GM04503 (cell line): Measurements from ENCODE around the gene ARHGEF4.

Experiments
- DNase-seq: peaks from one replicate; pipeline ENCODE4 v3.0.0-alpha.2; 2012; ENCODE audit warnings: low read depth

Gene ARHGEF4

DNA sequence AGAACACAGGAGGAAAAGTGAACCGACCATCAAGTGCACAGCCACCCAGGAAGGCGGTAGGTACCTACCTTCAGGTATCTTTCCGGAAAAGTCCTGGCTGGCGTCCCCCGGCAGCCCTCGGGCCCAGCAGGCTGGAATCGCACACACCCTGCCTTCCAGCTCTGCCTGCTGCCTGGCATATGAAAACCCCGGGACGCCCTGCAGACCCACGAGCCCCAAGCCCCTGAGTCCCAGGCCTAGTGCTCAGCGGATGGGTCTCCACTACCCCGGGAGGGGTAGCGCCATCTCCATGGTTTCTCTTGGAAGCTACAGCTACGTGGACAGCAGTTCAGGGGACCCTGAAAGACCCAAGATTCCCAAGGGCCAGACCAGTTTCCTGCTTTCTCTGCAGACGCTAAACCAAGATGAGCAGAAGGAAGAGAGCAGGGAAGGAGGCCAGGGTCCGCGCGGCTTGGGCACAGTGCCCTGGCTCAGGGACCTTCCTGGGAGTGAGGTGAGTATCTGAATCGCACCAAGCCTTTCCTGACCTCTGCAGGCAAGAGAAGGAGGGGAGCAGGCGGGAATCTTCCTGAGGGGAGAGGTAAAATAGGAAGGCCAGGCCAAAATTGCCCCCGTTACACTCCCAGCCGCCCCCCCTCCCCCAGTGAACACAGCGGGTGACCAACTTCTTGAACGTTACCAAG, 80.4 kb downstream of the ARHGEF4 start:
- no peak for DNase-seq

DNA sequence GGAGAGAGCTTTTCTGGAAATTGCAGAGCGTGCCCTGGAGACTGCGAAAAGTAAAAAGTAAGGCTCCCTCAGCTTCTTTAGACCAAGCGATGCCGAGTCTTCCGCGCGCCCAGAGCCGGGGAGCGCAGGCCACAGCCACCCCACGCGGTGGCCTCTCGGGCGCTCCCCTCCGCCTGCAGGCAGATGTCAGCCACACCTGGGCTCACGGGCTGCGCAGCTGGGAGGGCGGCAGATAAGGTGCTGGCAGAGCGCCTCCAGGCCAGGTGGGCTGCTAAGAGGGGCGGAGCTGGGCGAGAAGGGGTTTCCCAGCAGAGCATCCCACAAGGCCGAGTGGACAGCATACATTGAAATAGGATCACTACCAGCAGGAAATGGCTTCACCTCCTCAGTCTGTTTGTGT, 81.7 kb downstream of the ARHGEF4 start:
- DNase-seq, result no peak

DNA sequence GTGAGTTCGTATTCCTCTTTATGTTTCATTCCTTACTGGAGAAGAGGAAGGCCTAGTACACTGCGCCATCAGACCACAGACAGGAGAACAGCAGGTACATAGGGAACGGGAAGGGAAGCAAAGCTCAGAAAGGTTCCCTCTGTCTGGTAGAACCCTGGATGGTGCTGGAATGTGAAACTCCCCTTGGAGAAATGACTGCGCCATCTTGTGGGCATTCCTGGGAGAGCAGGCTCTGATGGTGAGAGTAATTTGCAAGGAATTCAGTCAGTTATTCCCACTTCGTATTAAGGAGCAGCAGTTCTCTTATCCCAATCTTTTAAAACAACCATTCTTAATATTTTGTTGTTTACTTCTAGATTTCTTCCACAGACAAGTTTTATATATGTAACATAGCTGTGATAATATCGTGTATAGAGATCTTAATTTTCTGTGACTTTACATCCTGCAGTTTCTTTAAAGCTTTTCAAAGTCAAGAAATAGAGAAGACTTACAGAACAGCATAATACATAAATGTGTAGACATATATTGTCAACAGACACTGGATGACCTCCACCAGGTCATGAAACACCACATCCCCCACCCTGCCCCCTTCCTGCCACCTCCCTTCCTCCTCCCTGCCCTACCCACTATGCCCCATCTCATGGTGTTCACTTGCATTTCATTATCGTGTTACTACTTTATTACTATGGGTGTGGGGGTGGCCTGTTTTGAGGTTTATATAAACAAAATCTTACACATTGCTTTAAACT, 83.9 kb downstream of the ARHGEF4 start:
- DNase-seq, result peak; percentile 10

DNA sequence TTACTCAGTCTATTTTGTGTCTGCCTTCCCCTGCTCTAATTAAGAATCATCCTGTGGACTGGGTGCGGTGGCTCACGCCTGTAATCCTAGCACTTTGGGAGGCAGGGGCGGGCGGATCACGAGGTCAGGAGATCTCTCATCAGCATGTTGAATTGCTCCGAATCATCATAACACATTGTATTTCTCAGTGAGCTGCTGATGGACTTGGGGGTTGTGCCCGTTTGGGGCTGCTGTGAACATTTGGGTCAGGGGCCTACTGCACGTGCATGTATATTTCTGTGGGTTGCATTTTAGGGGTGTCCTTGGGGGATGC, 84.4 kb downstream of the ARHGEF4 start:
- DNase-seq, result no peak

DNA sequence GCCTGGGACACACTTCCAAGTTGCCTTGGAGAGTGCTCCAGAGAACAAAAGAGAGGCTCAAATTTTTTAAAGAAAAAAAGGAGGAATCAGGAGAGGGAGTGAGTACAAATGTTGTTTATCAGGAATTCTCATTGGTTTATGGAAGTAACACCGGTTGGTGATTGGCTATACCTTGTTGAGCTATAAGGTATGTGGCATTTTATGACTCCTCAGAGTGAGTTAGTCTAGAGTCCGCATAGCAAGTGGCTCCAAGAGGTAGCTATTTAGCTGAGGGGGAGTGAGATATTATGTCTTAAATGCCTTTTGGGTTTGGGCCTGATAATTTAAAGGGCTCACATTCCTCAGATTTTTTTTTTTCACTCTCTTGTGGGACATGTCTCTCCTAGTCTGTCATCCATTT, 85.7 kb downstream of the ARHGEF4 start:
- DNase-seq, result no peak

DNA sequence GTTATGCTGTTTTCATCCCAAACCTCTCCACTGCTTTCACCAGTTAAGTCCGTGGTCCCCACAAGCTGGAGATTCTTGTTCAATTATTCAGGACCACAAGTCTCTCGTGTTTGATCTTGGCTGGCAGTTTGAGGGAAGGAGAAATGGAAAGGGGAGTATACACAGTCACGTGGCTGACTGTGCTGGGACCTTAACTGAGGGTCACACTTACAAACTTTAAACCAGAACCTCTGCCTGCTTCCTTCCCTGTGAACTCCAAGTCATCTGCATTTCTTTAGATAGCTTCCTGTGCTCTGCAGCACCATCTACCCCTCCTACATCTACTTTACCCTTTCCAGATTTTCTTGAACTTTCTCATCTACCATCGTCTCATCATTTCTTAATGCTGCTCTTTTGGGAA, 91.7 kb downstream of the ARHGEF4 start:
- DNase-seq, result no peak

DNA sequence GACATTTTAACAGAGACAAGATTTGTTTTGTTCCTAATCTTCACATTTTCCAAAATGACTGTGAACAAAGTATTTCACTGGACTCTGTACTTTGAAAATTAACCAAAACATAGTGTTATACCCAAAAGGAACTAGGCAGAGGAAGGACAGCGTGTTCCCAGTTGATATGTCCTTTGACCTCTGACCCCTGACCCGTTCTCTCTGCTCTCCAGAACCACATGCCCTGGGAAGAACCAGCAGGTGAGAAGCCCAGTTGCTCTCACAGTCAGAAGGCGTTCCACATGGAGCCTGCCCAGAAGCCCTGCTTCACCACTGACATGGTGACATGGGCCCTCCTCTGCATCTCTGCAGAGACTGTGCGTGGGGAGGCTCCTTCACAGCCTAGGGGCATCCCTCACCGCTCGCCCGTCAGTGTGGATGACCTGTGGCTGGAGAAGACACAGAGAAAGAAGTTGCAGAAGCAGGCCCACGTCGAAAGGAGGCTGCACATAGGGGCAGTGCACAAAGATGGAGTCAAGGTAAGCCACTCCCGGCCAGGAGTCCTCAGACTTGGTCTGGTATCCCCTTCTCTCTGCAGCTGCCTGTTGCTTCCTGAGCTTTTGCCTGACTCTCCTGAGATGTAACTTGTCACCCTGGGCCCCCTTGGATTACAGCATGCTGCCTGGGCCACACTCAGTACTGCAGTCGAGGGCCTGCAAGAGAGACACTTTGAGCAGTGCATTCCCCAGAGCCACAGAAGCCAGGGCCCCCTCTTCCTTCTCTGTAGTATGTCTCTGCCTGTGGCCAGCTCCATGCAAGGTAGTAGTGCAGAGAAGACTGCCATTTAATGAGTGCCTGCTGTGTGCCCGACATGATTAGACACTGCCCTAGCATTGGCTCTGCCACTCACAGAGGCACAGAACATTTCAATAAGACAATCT, 94.3 kb downstream of the ARHGEF4 start:
- no peak for DNase-seq

DNA sequence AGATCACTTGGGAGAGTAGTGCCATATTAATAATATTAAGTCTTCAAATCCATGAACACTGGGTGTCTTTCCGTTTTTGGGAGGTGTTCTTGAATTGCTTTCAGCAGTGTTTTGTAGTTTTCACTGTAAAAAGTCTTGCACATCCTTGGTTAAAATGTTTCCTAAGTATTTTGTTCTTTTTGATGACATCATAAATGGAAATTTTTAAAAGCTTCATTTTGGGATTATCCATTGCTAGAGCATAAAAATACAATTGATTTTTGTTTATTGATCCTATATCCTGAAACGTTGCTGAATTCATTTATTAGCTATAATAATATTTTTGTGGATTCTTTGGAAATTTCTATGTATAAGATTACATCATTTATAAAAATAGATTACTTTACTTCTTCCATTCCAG, 96.8 kb downstream of the ARHGEF4 start:
- no peak for DNase-seq

DNA sequence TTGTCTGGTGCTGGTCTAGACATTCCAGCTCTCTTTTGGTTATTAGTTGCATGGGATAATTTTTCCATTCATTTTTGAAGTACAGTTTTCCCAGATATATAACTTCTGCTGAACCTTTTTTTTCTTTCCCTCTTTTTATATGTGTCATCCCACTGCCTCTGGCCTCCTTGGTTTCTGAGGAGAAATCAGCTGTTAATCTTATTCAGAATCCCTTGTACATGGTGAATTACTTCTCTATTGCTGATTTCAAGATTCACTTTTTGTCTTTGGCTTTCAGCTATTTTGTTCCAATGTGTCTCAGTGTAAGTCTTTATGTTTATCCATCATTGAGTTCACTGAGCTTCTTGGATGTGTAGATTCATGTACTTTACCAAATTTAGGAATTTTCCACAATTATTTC, 99.7 kb downstream of the ARHGEF4 start:
- no peak for DNase-seq

DNA sequence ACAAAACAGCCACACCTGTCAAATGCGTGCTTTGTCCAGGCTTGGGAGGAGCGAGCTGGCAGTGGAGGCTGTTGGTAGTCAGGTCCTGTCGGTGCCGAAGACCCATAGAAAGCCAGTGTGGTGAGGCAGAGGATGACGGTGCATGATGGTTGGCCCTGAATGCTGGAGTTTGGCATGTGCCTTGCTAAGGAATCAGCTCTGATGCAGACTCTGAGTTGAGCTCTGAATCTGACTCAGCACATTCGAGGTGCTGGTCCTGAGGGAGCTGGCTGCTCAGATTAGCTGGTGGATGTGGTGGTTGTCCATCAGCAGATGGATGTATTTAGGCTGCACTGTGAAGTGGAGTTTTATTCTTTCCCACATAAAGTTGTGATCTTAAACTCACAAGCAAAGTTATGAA, 111.3 kb downstream of the ARHGEF4 start:
- DNase-seq, result no peak

DNA sequence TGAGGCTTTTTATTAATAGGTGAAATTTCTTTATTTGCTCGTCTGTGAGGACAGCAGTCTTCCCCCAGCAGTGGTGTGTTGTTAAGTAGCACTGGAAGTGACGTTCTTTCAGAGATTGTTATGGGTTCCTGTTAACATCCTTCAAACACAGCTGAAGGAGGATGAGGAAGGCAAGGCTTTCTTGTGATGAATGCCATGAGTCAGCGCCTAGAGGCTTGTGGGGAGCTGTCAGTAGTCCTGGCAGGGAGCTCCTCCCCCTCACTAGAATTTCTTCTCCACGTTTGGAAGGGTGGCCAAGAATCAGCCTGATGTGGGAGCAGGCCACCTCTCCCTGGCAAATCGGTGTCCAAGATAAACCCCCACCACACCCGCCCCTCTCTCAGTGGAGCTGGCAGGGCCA, 113.2 kb downstream of the ARHGEF4 start:
- DNase-seq, result no peak

DNA sequence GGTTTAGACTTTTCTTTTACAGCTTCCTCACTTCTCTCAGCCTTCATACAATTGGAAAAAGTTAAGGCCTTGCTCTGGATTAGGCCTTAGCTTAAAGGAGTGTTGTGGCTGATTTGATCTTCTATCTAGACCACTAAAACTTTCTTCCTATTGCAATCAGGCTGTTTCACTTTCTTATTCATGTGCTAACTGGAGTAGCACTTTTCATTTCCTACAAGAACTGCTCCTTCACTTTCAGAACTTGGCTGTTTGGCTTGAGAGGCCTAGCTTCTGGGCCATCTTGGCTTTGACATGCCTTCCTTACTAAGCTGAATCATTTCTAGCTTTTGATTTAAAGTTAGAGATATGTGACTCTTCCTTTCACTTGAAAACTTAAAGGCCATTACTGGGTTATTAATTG, 114.3 kb downstream of the ARHGEF4 start:
- no peak for DNase-seq

DNA sequence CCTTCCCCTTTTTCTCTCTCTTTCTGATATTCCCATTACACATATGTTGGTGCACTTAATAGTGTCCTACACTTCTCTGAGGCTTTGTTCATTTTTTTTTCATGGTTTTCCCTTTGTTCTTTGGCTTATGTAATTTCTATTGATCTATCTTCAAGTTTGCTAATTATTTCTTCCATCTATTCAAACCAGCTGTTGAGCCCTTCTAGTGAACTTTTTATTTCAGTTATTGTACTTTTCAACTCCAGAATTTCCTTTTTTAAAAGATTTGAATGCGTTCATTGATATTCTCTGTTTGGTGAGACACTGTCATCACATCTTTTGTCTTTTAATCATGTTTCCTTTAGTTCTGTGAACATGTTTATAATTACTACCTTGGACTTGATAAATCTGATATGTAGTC, 118.2 kb downstream of the ARHGEF4 start:
- no peak for DNase-seq

DNA sequence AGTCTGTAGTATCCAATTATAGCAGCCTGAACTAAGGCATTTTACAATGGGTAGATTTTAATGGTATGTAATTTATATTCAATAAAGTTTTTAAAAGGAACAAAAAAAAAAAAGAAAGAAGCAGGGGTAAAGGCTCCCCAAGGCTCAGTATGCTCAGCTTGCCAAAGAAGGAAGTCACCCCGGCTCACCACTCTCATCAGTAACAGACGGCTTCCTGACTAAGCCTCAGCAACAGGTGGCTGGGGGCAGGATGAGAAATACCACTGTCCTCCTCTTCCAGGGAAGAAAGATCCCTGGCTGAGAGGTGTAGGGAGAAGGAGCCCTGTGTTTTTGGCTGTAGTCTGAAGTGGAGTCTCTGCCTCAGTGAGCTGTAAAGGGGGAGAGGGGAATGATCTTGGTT, 121.2 kb downstream of the ARHGEF4 start:
- DNase-seq, result no peak

DNA sequence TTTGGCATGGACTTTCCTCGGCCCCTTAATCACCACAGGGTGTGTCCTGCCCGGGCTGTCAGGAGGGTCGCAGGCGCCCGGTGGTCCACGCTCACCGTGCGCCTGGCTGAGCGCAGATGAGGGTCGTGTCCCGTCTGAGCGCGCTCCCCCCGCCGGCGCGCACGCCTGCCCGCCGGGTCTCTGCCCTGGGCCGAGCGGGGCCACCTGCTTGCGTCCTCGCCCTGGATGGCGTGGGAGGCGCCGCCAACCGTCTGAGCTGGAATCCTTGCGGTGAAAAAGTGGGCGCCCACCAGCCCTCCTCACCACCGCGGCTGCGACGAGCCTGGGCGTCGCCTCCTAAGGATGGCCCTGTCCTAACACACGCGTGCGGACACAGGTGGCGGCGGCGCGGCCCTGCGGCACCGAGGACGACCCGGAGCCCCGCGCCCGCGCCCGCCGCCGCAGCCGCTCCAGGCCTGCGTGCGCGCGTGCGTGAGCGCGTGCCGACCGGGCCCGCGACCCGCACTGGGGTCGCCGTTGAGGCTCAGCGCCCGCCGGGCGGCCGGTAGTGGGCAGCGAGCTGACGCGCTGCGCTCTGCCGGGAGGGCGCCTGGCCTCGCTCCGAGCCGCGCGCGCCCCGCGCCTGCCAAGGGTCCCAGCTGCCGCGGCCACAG, 126.6 kb downstream of the ARHGEF4 start:
- DNase-seq, result no peak

DNA sequence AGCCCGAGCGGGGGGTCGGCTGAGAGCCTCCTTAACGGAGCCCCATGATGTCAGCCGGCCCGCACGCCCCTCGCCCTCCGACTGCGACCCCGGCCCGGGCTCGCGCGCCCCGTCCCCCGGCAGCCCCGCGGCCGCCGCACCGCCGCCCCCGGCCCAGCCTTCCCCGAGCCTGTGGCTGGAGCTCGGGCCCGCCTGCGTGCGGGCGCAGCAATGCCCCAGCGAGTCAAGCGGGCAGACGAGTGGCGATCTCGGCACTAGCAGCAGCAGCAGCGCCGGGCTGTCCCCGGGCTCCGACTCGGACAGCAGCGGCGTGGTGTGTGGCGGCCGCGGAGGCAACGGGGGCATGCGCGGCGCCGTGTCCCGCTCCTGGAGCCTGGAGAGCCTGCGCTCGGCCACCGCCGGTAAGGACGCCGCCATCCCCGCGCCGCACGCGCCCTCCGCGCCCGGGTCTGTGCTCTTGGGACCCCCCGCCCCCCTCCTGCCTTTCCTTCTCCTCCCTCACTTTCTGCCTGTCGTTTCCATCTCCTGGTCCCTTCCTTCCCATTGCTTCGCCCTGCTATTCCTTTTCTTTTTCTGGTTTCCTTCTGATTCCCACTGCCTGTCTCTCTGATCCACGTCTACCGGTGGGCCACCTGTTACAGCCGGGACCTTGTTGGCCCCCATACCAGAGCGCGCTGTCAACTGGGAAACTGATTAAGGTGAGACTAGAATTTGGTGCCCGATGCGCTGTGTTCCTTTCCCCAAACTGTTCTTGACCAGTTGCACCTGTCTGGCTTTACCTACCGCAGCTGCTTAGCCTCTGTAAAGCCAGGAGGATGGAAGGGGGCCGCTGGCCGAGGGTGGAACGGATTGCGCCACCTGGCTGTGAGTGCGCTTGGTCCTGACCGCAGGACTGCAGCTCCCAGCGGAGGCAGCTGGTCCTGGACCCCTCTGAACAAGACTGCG, 127.4 kb downstream of the ARHGEF4 start:
- DNase-seq, result no peak

DNA sequence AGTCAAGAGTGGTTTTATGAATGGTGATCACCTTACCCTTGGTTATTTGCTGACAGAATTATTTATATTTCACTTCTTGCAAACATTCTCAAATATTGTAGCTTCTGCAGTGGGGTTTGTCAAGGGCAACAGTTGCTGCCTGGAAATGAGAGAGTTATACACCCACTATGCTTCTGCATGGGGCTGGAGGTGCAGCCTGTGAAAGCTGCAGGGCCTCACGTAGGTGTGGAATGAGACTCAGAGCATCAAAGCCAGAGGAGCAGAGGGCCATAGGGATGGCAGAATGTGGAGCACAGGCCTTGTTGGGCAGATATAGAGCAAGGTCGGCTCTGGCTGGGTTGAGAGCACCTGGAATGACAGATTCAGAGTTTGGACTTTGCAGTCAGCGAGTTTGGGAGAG, 128.2 kb downstream of the ARHGEF4 start:
- DNase-seq, result no peak

DNA sequence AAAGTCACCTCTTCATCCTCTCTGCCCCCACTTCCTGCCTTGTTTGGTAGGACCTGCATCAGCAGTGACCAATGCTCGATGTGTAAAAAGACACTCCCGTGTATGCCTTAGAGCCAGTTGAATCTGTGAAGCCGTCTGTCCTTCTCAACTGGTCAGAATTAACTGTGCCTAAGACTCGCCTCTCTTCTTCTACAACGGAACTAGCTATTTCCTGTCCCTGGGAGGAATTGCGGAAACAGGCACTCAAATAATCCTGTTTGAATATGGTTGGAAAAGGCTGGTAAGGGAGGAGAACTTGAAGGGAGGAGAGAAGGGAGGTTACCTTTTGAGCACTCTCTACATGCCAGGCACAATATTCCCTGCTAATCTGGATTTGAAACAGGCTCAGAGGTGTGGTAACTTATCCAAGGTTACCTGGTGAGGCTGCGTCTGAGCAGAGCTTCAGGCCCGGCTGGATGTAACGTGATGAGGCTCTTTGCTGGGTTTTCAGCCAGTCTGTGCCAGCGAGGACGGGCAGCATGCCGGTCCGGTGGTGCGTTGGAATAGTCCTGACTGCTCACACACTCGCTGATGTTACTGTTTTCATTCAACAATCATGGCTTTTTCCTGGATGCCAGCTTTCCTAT, 129.5 kb downstream of the ARHGEF4 start:
- no peak for DNase-seq

DNA sequence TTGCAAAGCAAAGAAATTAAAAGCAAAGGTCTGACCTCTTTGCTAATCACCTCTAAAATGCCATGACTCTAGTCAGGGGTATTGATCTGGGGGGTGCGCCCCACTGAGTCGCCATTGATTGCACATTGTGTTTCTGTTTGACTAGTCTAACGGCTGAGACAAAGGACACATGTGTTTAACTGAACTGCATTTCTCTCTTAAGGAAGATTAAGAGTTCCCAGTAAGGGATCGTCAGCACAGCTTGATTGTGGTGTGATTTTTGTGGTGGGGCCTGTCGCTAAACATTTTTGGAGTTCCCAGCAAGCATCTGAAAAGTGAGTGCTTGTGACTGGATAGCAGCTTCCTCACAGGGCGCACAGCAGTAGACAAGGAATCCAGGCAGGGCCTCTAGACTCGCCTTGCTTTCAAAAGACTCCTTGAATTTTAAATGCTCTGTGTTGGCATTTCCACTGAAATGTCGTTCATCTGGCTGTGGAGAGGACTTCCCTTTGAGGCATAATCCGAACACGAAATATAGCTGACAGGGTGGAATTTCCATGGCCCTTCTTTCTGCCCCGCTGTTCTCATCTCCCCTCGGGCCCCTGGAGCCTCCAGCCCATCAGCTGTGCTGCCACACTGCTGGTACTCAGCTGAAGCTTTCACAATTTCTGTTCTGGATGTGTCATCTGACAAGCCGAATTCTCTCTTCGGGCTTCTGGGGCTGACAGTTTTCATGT, 130.2 kb downstream of the ARHGEF4 start:
- no peak for DNase-seq

DNA sequence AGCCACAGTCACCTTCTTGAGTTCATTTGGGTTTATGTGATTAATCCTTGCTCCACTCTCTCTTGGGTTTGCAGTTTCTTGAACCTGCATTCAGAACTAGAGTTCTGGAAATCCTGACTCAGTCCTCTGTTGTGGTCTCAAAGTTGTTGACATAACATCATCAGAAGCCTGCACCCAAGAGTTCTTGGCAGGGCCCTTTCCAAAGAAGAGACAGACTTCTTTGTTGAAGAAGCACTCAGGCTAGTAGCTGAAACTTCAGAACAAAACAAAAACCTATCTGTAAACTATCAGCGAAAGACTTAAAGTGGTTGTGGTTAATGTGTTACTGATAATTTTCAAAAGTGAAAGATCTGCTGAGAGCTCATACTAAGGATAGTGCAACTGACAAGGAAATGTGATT, 135.7 kb downstream of the ARHGEF4 start:
- no peak for DNase-seq
